H1 (cell line): ENCODE data around the gene TOB2. TPM values are rescaled to one million over a fixed set of nuclear protein-coding genes. Genes with fewer than 3 reads are reported as not detected.

ENCODE experiments used
- CTCF ChIA-PET: fragments of 300-600 bp; sonication (Branson Sonifier 250); formaldehyde crosslinking; loops from one replicate; lab custom pipeline; 2021; ENCODE audit not compliant: partially characterized antibody; lab: Charles Lee
- POLR2A ChIA-PET: fragments of 300-600 bp; sonication (Branson Sonifier 250); formaldehyde crosslinking; loops from one replicate; lab custom pipeline; 2021; ENCODE audit warnings: inconsistent platforms; ENCODE audit not compliant: partially characterized antibody; lab: Charles Lee
- DNase-seq, 2 experiments: peaks; one replicate each; pipeline versions ENCODE4 v3.0.0 to v3.0.0-alpha.2; 2010 to 2022; ENCODE audit warnings: low spot score in 2 of 2, low read depth in 1 of 2, mixed read lengths in 1 of 2
- FAIRE-seq: peaks from 2 replicates; lab custom pipeline; 2011; peaks lifted over from hg19 to GRCh38; lab: Jason Lieb, UNC
- H2AFZ ChIP-seq: 2 replicates; pipeline ENCODE4 v1.8.1; 2012; ENCODE audit warnings: low read length, inconsistent platforms
- H2AK5ac ChIP-seq: 2 replicates; pipeline ENCODE4 v1.6.1; 2013; ENCODE audit warnings: low read depth, low read length
- H2BK120ac ChIP-seq: replicated peaks from 2 replicates; pipeline ENCODE3; 2013; ENCODE audit warnings: low read depth, low read length, inconsistent platforms
- H2BK12ac ChIP-seq: 2 replicates; pipeline ENCODE4 v1.6.1; 2013; ENCODE audit warnings: low read depth, low read length
- H2BK15ac ChIP-seq: 2 replicates; pipeline ENCODE4 v1.6.1; 2013; ENCODE audit warnings: low read length
- H2BK20ac ChIP-seq: 2 replicates; pipeline ENCODE4 v1.6.1; 2013; ENCODE audit warnings: low read length
- H2BK5ac ChIP-seq: 2 replicates; pipeline ENCODE4 v1.6.1; 2013; ENCODE audit warnings: low read depth, low read length
- H3K14ac ChIP-seq: 2 replicates; pipeline ENCODE4 v1.6.1; 2013; ENCODE audit warnings: inconsistent platforms; ENCODE audit not compliant: insufficient read length
- H3K18ac ChIP-seq: 2 replicates; pipeline ENCODE4 v1.6.1; 2013; ENCODE audit warnings: low read length; ENCODE audit errors: extremely low read depth
- H3K23ac ChIP-seq: 2 replicates; pipeline ENCODE4 v1.6.1; 2013; ENCODE audit warnings: inconsistent platforms; ENCODE audit not compliant: insufficient read length
- H3K23me2 ChIP-seq: 2 replicates; pipeline ENCODE4 v1.6.1; 2013; ENCODE audit warnings: low read depth, low read length
- H3K27ac ChIP-seq: 2 replicates; pipeline ENCODE4 v1.6.1; 2011; ENCODE audit warnings: low read depth, low read length, inconsistent platforms
- H3K27me3 ChIP-seq, 4 experiments: replicated peaks in 1 of 4; 1 replicate in 1 of 4; 2 replicates in 3 of 4; pipeline versions ENCODE4 v1.6.1 to v1.8.1; 2011 to 2013; ENCODE audit warnings: low read length in 3 of 4, mild to moderate bottlenecking in 3 of 4, inconsistent platforms in 2 of 4, mixed read lengths in 2 of 4, moderate library complexity in 1 of 4; ENCODE audit not compliant: control insufficient read depth in 3 of 4, insufficient read depth in 3 of 4; ENCODE audit errors: extremely low read depth in 1 of 4
- H3K36me3 ChIP-seq, 4 experiments: 2 replicates each; pipeline versions ENCODE4 v1.6.1 to v1.8.1; 2011 to 2013; ENCODE audit warnings: mild to moderate bottlenecking in 4 of 4, low read length in 3 of 4, moderate library complexity in 2 of 4, control low read depth in 1 of 4, inconsistent platforms in 1 of 4; ENCODE audit not compliant: insufficient read depth in 4 of 4, control insufficient read depth in 2 of 4
- H3K4ac ChIP-seq: replicated peaks from 2 replicates; pipeline ENCODE3; 2013; ENCODE audit warnings: low read length, low read depth, mixed read lengths, inconsistent platforms; ENCODE audit not compliant: insufficient read length
- H3K4me1 ChIP-seq, 4 experiments: replicated peaks in 1 of 4; 1 replicate in 1 of 4; 2 replicates in 3 of 4; pipeline versions ENCODE4 v1.6.1 to v1.8.1; 2011 to 2013; ENCODE audit warnings: low read length in 3 of 4, inconsistent platforms in 2 of 4, mixed read lengths in 1 of 4; ENCODE audit not compliant: insufficient read depth in 4 of 4, control insufficient read depth in 3 of 4
- H3K4me2 ChIP-seq, 2 experiments: 2 replicates each; pipeline versions ENCODE4 v1.6.1 to v1.8.1; 2011 to 2013; ENCODE audit warnings: low read depth in 2 of 2, low read length in 2 of 2, control low read depth in 1 of 2, inconsistent platforms in 1 of 2, mild to moderate bottlenecking in 1 of 2; ENCODE audit not compliant: insufficient read depth in 1 of 2
- H3K4me3 ChIP-seq, 4 experiments: fragments of 200-600, 300-600 bp in 1 of 4; sonication (generic), shearing (Covaris generic), sonication (Bioruptor Twin) in 1 of 4; 2 replicates each; pipeline versions ENCODE4 v1.5.1 to v1.8.1; 2011 to 2016; ENCODE audit warnings: low read length in 4 of 4, low read depth in 3 of 4, control low read depth in 2 of 4, inconsistent platforms in 2 of 4, mild to moderate bottlenecking in 2 of 4, mixed read lengths in 1 of 4, moderate library complexity in 1 of 4; ENCODE audit not compliant: insufficient read depth in 2 of 4; ENCODE audit errors: extremely low read depth in 1 of 4
- H3K56ac ChIP-seq: replicated peaks from 2 replicates; pipeline ENCODE3; 2013; ENCODE audit warnings: low read depth, mild to moderate bottlenecking, mixed read lengths, low read length, inconsistent platforms; ENCODE audit not compliant: insufficient read length
- H3K79me1 ChIP-seq: 2 replicates; pipeline ENCODE4 v1.6.1; 2013; ENCODE audit warnings: low read depth, low read length, control low read depth
- H3K79me2 ChIP-seq, 2 experiments: 2 replicates each; pipeline versions ENCODE4 v1.6.1 to v1.8.1; 2012 to 2013; ENCODE audit warnings: low read length in 2 of 2, mild to moderate bottlenecking in 2 of 2, inconsistent platforms in 1 of 2; ENCODE audit not compliant: insufficient read depth in 2 of 2, control insufficient read depth in 1 of 2
- H3K9ac ChIP-seq, 4 experiments: replicated peaks in 1 of 4; 1 replicate in 1 of 4; 2 replicates in 3 of 4; pipeline versions ENCODE4 v1.6.1 to v1.8.1; 2011 to 2013; ENCODE audit warnings: low read depth in 3 of 4, low read length in 3 of 4, control low read depth in 2 of 4, mild to moderate bottlenecking in 2 of 4, moderate library complexity in 2 of 4, inconsistent platforms in 1 of 4; ENCODE audit errors: extremely low read depth in 1 of 4
- H3K9me3 ChIP-seq, 2 experiments: 2 replicates each; pipeline versions ENCODE4 v1.6.1 to v1.8.1; 2012 to 2013; ENCODE audit warnings: mild to moderate bottlenecking in 2 of 2, moderate library complexity in 2 of 2, control low read depth in 1 of 2, inconsistent platforms in 1 of 2, low read depth in 1 of 2, low read length in 1 of 2, mixed read lengths in 1 of 2; ENCODE audit not compliant: insufficient read depth in 2 of 2
- H4K20me1 ChIP-seq, 2 experiments: replicated peaks in 1 of 2; 2 replicates each; pipeline versions ENCODE3 to v1.8.1; 2011 to 2013; ENCODE audit warnings: inconsistent platforms in 2 of 2, low read length in 2 of 2, mild to moderate bottlenecking in 1 of 2; ENCODE audit not compliant: insufficient read depth in 2 of 2, control insufficient read depth in 1 of 2
- H4K5ac ChIP-seq: 2 replicates; pipeline ENCODE4 v1.6.1; 2013; ENCODE audit warnings: low read length, low read depth, mixed read lengths, inconsistent platforms; ENCODE audit not compliant: insufficient read length
- H4K8ac ChIP-seq: 2 replicates; pipeline ENCODE4 v1.8.0; 2013; ENCODE audit warnings: mild to moderate bottlenecking, moderate library complexity, low read length, inconsistent platforms; ENCODE audit not compliant: insufficient read depth; ENCODE audit errors: extremely low read depth
- H4K91ac ChIP-seq: replicated peaks from 2 replicates; pipeline ENCODE3; 2013; ENCODE audit warnings: low read length, mixed read lengths, inconsistent platforms; ENCODE audit not compliant: insufficient read length
- ATF3 ChIP-seq: IDR thresholded peaks from 2 replicates; pipeline ENCODE4 v1.6.1; 2011; ENCODE audit warnings: low read depth, mild to moderate bottlenecking, low read length; ENCODE audit not compliant: insufficient read depth
- BCL11A ChIP-seq, 2 experiments: IDR thresholded peaks; one replicate each; pipeline ENCODE4 v1.6.1; 2011; ENCODE audit warnings: low read depth in 2 of 2, low read length in 2 of 2, mild to moderate bottlenecking in 2 of 2
- EZH2 ChIP-seq: fragments of 200-600 bp; sonication (generic); IDR thresholded peaks from 2 replicates; pipeline ENCODE4 v1.7.1; 2012; ENCODE audit warnings: low read depth, mild to moderate bottlenecking, moderate library complexity, low read length, inconsistent platforms; ENCODE audit not compliant: severe bottlenecking
- JUN ChIP-seq: IDR thresholded peaks from 2 replicates; pipeline ENCODE4 v1.6.1; 2011; ENCODE audit warnings: low read depth, mild to moderate bottlenecking, improper control_type of control experiment, low read length
- JUND ChIP-seq: IDR thresholded peaks from 2 replicates; pipeline ENCODE4 v1.6.1; 2011; ENCODE audit warnings: mild to moderate bottlenecking, improper control_type of control experiment, low read length
- MAX ChIP-seq: IDR thresholded peaks from 2 replicates; pipeline ENCODE4 v1.6.1; 2012; ENCODE audit warnings: inconsistent platforms
- RBBP5 ChIP-seq: IDR thresholded peaks from 2 replicates; pipeline ENCODE4 v1.7.1; 2012; ENCODE audit warnings: low read depth, mild to moderate bottlenecking, inconsistent platforms, low read length, moderate library complexity, borderline replicate concordance
- RNF2 ChIP-seq: fragments of 200-900, 300-1000 bp; sonication (generic); IDR thresholded peaks from 2 replicates; pipeline ENCODE4 v1.7.1; 2016; ENCODE audit warnings: borderline replicate concordance, low read depth, mild to moderate bottlenecking, antibody characterized with exemption, low read length; ENCODE audit not compliant: poor library complexity, severe bottlenecking; ENCODE audit errors: missing control alignments
- SAP30 ChIP-seq: fragments of 300-600 bp; sonication (generic); IDR thresholded peaks from 2 replicates; pipeline ENCODE4 v1.7.1; 2012; ENCODE audit warnings: low read length, moderate library complexity, mild to moderate bottlenecking, inconsistent platforms; ENCODE audit not compliant: insufficient read depth, insufficient replicate concordance
- TAF7 ChIP-seq: optimal IDR thresholded peaks from 2 replicates; pipeline ENCODE3; 2011; ENCODE audit warnings: low read depth, mild to moderate bottlenecking, inconsistent platforms, low read length, moderate library complexity, borderline replicate concordance
- YY1 ChIP-seq: IDR thresholded peaks from 2 replicates; pipeline ENCODE4 v1.6.1; 2011; ENCODE audit warnings: low read depth, mild to moderate bottlenecking, low read length
- ZNF274 ChIP-seq: IDR thresholded peaks from 2 replicates; pipeline ENCODE4 v1.7.0; 2012; ENCODE audit warnings: low read length, borderline replicate concordance; ENCODE audit errors: extremely low read depth
- WGBS, 2 experiments: shearing (Covaris generic) in 1 of 2; methylation state at CpG; one replicate each; pipeline versions ENCODE4 v1.1.6 to v1.1.7; 2013 to 2015; ENCODE audit warnings: low lambda C conversion rate in 2 of 2, mixed read lengths in 2 of 2, inconsistent platforms in 1 of 2, low coverage in 1 of 2, missing lambda C conversion rate in 1 of 2; ENCODE audit not compliant: insufficient replicate concordance in 2 of 2, insufficient coverage in 1 of 2, insufficient read length in 1 of 2; ENCODE audit errors: extremely low coverage in 1 of 2, missing lambda C conversion rate in 1 of 2; 5-methylcytosine and 5-hydroxymethylcytosine counted together
- polyA plus RNA-seq, 7 experiments: library from polyadenylated mRNA; depleted of rRNA in 3 of 7; stranded (reverse) in 5 of 7; unstranded in 2 of 7; fragments of >200 nt in 5 of 7; fragments of 200-250 nt in 2 of 7; gene quantifications; 1 replicate in 5 of 7; 2 replicates in 1 of 7; 4 replicates in 1 of 7; pipeline versions ENCODE4 v1.2.1 to v1.2.3, GENCODE V29; 2011 to 2013; ENCODE audit warnings: missing spikeins in 2 of 7, mixed read lengths in 2 of 7
- total RNA-seq: library from RNA; stranded (reverse); fragmentation: NEBNext Ultra II Directional; extraction: Animal tissue kit (Norgen Biotek cat#: 25700); gene quantifications from 2 replicates; pipeline ENCODE4 v1.2.1, GENCODE V29; 2021

The TOB2 gene
- total and polyA plus RNA-seq, 2 of the 8 experiments (the other 6 are each of a cell fraction or from before 2014, with no cell fraction given), result 27.0 to 54.1 TPM

- Histone ChIP-seq H3K9ac (no peak overlapping the region), H4K5ac (no peak overlapping the region), H3K23ac (no peak overlapping the region), H2BK120ac (no peak overlapping the region), H4K20me1 (peaks cover 0 to 3% of the 10 kb centered on the region in 2 experiments), H3K4me3 (no peak overlapping the region), H2BK15ac (no peak overlapping the region), H3K23me2 (peaks cover 8% of the 10 kb centered on the region; the same call in 1 of the 2 replicates), H3K18ac (no peak overlapping the region), H4K8ac (no peak overlapping the region), H3K27ac (no peak overlapping the region), H2BK12ac (no peak overlapping the region), H3K9me3 (no peaks in the 10 kb centered on the region), H4K91ac (no peak overlapping the region), H3K4ac (no peak overlapping the region), H3K4me2 (no peak overlapping the region), H3K14ac (no peak overlapping the region), H2AK5ac (no peak overlapping the region), H3K79me1 (peaks cover 4% of the 10 kb centered on the region), H2BK5ac (no peak overlapping the region), H3K56ac (no peak overlapping the region), H2BK20ac (no peak overlapping the region), H3K79me2 (no peaks in the 10 kb centered on the region), H3K4me1 (peaks cover 0 to 7% (median 7%) of the 10 kb centered on the region in 4 experiments; a peak in 6 of 7 replicates), H2AFZ (no peak overlapping the region), H3K36me3 (no peaks in the 10 kb centered on the region), H3K27me3 (no peaks in the 10 kb centered on the region; a peak in 1 of 7 replicates)
- CTCF ChIA-PET, result interaction anchor here (1.5 to 3.4 kb wide), 4 partner anchors 14 to 99 kb away, joined by 4 to 22 read pairs (median 6); no protein-coding TSS in a partner anchor
- 92% methylated on average over 8 of the region's 9 CpGs; no CpG with 5 or more reads in 1 of the 2 experiments for WGBS, 2 experiments
- no peak for DNase-seq
- FAIRE-seq, result no peak
- POLR2A ChIA-PET, result interaction anchor here (0.7 to 5.6 kb wide), 6 partner anchors 9 to 50 kb away, joined by 3 to 33 read pairs (median 4); partner anchors contain the start of genes ACO2 and TOB2
- TF ChIP-seq SAP30 (no peak), EZH2 (no peak), RBBP5 (no peak), RNF2 (no peak), BCL11A (IDR thresholded peaks at IDR 0.05; ENCODE audit: low read depth in 2 of 2, low read length in 2 of 2) (no peak), TAF7 (no peak), YY1 (no peak), ZNF274 (no peak), JUND (no peak), ATF3 (no peak), JUN (no peak), MAX (no peak)
Observed at GRCh38 chr22:41418717-41419116, 27.9 kb downstream of the TOB2 start.
